Upper lobe of left lung (tissue), 6 donors: ENCODE data around the gene KIF26B. TPM values are rescaled to one million over a fixed set of nuclear protein-coding genes. Genes with fewer than 3 reads are reported as not detected.

ENCODE experiments used
- ATAC-seq, 2 donors: fragments of 200-7000 bp; cut with Tn5 transposase; one replicate each; pipeline ENCODE4 v1.9.1; 2022; ENCODE audit warnings: mild to moderate bottlenecking in 2 of 2, moderate library complexity in 2 of 2; ENCODE audit not compliant: low FRiP score in 2 of 2
- DNase-seq, 2 donors: peaks; one replicate each; pipeline ENCODE4 v3.0.0-alpha.2; 2019 to 2020
- H3K27ac ChIP-seq, 4 donors: fragments of 200-600 bp; sonication (generic); one replicate each; pipeline ENCODE4 v1.5.1; 2016 to 2019
- H3K27me3 ChIP-seq, 4 donors: fragments of 200-600 bp; sonication (generic); one replicate each; pipeline ENCODE4 v1.5.1; 2017 to 2019
- H3K36me3 ChIP-seq, 4 donors: fragments of 200-600 bp; sonication (generic); one replicate each; pipeline ENCODE4 v1.5.1; 2016 to 2019
- H3K4me1 ChIP-seq, 4 donors: fragments of 200-600 bp; sonication (generic); one replicate each; pipeline ENCODE4 v1.5.1; 2018 to 2019
- H3K4me3 ChIP-seq, 4 donors: fragments of 200-600 bp; sonication (generic); one replicate each; pipeline ENCODE4 v1.5.1; 2017 to 2019; ENCODE audit warnings: mild to moderate bottlenecking in 2 of 4, moderate library complexity in 1 of 4
- H3K9me3 ChIP-seq, 4 donors: fragments of 200-600 bp; sonication (generic); one replicate each; pipeline ENCODE4 v1.5.1; 2018 to 2019
- EP300 ChIP-seq, 4 donors: sonication (generic); formaldehyde crosslinking; IDR thresholded peaks; one replicate each; pipeline ENCODE4 v1.5.1; 2017; ENCODE audit warnings: antibody characterized with exemption in 4 of 4, control low read depth in 2 of 4
- POLR2A ChIP-seq, 4 donors: fragments of 450-650 bp; IDR thresholded peaks; one replicate each; pipeline ENCODE4 v1.5.1; 2016 to 2017; ENCODE audit warnings: antibody characterized with exemption in 4 of 4, mild to moderate bottlenecking in 2 of 4
- POLR2AphosphoS5 ChIP-seq, 2 donors: sonication (generic); formaldehyde crosslinking; IDR thresholded peaks; one replicate each; pipeline ENCODE4 v1.5.1; 2017; ENCODE audit warnings: antibody characterized with exemption in 2 of 2
- WGBS, 2 donors: methylation state at CpG; one replicate each; pipeline ENCODE4 v1.1.5; 2017 to 2018; 5-methylcytosine and 5-hydroxymethylcytosine counted together
- total RNA-seq, 6 donors: library from RNA; depleted of rRNA in 4 of 6; stranded (reverse); fragments of >200 nt in 4 of 6; gene quantifications; one replicate each; pipeline versions ENCODE4 v1.1.0 to v1.2.1, GENCODE V29; 2016 to 2021
- TF ChIP-seq, protein P1 (sequence below), 6 experiments: fragments of 450-650 bp in 4 of 6; fragments of 200-600 bp in 2 of 6; sonication (generic) in 2 of 6; IDR thresholded peaks; one replicate each; pipeline ENCODE4 v1.5.1; 2016 to 2019; ENCODE audit warnings: antibody characterized with exemption in 6 of 6
- donor health status: DM: no; HTN: no; CAD: no; lungs with moderate emphysema.
- donor health status: DM: no; HTN: yes; CAD: no; lungs with severe emphysema.

Gene KIF26B
- total RNA-seq = 1 to 10 TPM; 1.2 to 4.3 (median 2.1) TPM

DNA sequence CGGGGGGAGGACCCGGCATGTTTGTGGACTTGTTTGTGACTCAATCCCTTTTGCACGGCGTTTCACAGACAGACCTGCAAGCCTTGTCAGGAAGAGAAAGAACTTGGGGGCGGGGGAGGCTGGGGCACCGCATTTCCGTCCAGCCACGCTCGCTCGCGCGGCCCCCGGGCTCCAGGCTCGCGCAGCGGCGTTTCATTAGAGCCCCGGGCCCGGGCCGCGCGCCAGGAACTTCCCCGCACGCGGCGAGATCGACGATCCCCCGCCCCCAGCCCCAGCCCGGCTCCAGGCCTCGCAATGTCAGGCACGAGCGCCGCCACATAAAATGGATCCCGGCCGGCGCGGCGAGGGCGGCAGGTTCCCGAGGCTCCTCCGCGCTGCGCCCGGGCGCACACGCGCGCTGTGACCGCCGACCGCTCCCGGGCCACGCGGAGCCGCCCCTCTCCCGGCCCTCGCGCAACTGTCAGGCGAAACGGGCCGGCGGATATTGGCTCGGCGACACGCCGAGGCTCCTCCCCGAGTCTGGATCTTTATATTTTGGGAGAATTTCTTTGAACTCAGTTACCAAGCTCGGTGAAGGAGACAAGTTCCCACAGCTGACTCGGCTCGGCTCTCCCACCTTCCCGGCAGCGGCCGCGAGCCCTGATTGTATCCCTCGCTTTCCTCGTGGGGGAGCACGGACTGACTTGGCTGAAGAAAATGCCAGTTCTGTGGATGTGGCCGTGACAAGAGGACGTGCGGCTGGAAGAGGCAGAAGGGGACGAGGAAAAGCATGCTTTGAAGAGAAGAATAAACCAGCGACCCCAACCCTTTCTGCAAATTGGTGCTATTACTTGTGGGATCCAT is at the start of gene KIF26B:
Gene KIF26B, plus strand, starts transcription at position 557 of the 843 bp plus-strand sequence. CDS start 440 bp downstream, outside the sequence.
- 0 to 1% methylated on average over 9 to 75 of the region's 83 CpGs for WGBS, 2 donors
- H3K27ac ChIP-seq = peak within 1 kb of the TSS in 1 of 4 donors; percentile 31
- TF ChIP-seq POLR2AphosphoS5 (IDR thresholded peaks at IDR 0.05) = no peak
- TF ChIP-seq, protein P1, sequence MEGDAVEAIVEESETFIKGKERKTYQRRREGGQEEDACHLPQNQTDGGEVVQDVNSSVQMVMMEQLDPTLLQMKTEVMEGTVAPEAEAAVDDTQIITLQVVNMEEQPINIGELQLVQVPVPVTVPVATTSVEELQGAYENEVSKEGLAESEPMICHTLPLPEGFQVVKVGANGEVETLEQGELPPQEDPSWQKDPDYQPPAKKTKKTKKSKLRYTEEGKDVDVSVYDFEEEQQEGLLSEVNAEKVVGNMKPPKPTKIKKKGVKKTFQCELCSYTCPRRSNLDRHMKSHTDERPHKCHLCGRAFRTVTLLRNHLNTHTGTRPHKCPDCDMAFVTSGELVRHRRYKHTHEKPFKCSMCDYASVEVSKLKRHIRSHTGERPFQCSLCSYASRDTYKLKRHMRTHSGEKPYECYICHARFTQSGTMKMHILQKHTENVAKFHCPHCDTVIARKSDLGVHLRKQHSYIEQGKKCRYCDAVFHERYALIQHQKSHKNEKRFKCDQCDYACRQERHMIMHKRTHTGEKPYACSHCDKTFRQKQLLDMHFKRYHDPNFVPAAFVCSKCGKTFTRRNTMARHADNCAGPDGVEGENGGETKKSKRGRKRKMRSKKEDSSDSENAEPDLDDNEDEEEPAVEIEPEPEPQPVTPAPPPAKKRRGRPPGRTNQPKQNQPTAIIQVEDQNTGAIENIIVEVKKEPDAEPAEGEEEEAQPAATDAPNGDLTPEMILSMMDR (IDR thresholded peaks at IDR 0.05) = peak in 2 of 6 experiments; percentile 4 to 16
- no peaks in the 10 kb centered on the region for H3K9me3 ChIP-seq
- H3K4me1 ChIP-seq = peaks cover 37 to 45% (median 41%) of the 10 kb centered on the region in 4 donors
- peak in 1 of 2 donors; percentile 43 for ATAC-seq
- H3K27me3 ChIP-seq = peaks cover 0 to 31% (median 12%) of the 10 kb centered on the region in 4 donors
- DNase-seq = peak in 1 of 2 donors; percentile 91
- H3K36me3 ChIP-seq = no peaks in the 10 kb centered on the region
- H3K4me3 ChIP-seq = peak within 1 kb of the TSS; percentile 25 to 70 (median 57)

DNA sequence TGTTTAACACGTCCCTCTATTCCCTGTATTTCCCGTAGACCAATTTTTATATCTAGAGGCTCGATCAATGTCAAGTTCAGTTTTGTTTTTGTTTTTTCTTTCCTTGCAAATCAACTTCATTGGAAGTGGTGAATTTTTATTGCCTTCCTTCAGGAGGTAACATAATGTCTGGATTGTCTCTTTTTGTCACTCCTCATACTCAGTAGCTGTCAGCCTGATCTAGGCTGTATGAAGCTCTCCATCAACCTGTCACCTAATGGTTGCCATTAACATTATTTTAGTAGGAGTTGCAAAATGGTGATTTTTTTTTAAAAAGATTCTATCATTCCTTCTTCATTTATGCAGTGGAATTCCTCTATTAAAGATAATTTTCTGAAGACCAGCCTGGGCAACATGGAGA is 49.7 kb upstream of the KIF26B start:
- 98 to 100% methylated on average over 3 of the region's 3 CpGs for WGBS, 2 donors
- Histone ChIP-seq H3K9me3 (no peaks in the 10 kb centered on the region), H3K36me3 (no peaks in the 10 kb centered on the region), H3K27ac (no peak overlapping the region), H3K27me3 (no peaks in the 10 kb centered on the region), H3K4me1 (no peaks in the 10 kb centered on the region), H3K4me3 (no peak overlapping the region)
- no peak for TF ChIP-seq EP300 (IDR thresholded peaks at IDR 0.05)
- TF ChIP-seq, protein P1 (IDR thresholded peaks at IDR 0.05) = no peak
- TF ChIP-seq POLR2AphosphoS5 (IDR thresholded peaks at IDR 0.05) = no peak
- TF ChIP-seq POLR2A (IDR thresholded peaks at IDR 0.05) = no peak
- no peak for DNase-seq
- ATAC-seq = no peak

DNA sequence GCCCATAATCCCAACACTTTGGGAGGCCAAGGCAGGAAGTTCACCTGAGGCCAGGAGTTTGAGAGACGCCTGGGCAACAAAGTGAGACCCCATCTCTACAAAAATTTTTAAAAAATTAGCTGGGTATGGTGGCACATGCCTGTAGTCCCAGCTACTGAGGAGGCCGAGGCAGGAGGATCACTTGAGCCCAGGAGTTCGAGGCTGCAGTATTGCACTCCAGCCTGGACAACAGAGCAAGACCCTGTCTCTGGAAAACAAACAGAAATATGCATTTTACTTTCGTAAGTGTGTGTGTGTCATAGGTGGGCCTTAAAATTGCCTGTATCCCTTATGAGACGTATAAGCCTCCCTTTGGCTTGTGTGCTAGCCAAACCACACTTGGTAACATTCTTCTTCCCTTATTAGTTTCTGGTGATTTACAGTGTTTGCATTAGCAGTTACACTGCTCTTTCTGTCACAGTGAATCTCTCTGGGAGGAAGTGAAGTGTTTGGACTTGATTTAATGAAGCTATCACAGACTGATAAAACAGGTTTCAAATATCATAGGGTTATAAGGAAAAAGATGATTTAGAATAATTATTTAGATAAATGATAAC is 48.9 kb upstream of the KIF26B start:
- WGBS, 2 donors = 90 to 96% methylated on average over 5 of the region's 5 CpGs
- no peak for ATAC-seq
- Histone ChIP-seq H3K4me3 (no peak overlapping the region), H3K27ac (no peak overlapping the region), H3K9me3 (no peaks in the 10 kb centered on the region), H3K4me1 (no peaks in the 10 kb centered on the region), H3K27me3 (no peaks in the 10 kb centered on the region), H3K36me3 (no peaks in the 10 kb centered on the region)
- TF ChIP-seq POLR2AphosphoS5 (IDR thresholded peaks at IDR 0.05) = no peak
- TF ChIP-seq, protein P1 (IDR thresholded peaks at IDR 0.05) = no peak
- DNase-seq = no peak

DNA sequence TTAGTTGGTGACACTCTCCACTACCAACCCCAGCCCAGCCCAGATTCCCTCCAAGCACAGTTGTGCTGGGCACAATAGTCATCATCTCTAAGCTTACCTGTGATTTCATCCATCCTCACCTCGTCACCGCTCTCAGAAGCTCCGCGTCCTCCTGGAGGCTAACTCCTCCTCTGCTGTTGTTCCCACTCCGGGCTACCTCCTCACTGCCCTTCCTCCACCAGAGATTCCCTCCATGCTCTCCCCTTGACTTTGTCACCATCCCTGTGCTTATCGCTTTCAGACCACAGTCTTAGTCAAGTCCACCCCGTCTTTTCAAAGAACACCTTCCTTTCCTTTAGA is 47.0 kb upstream of the KIF26B start:
- H3K27ac ChIP-seq = no peak overlapping the region
- H3K4me3 ChIP-seq = no peak overlapping the region
- H3K27me3 ChIP-seq = no peaks in the 10 kb centered on the region
- 93 to 98% methylated on average over 7 of the region's 7 CpGs for whole genome bisulfite sequencing, 2 donors
- H3K36me3 ChIP-seq = no peaks in the 10 kb centered on the region
- DNase-seq = no peak
- TF ChIP-seq, protein P1 (IDR thresholded peaks at IDR 0.05) = no peak
- TF ChIP-seq POLR2AphosphoS5 (IDR thresholded peaks at IDR 0.05) = no peak
- no peak for TF ChIP-seq POLR2A (IDR thresholded peaks at IDR 0.05)
- no peaks in the 10 kb centered on the region for H3K9me3 ChIP-seq
- no peak for ATAC-seq
- no peaks in the 10 kb centered on the region for H3K4me1 ChIP-seq
